MCF 10A (cell line): ENCODE data around the gene LHFPL2. TPM values are rescaled to one million over a fixed set of nuclear protein-coding genes. Genes with fewer than 3 reads are reported as not detected.

ENCODE experiments used
- BruUV-seq: library from RNA; stranded (reverse); fragments of 400-500 nt; replicated peaks from 2 replicates; lab custom pipeline; 2021; lab: Mats Ljungman, UMichigan
- CTCF ChIA-PET: fragments of 300-600 bp; sonication (Branson Sonifier 250); formaldehyde crosslinking; extraction: SDS; loops from one replicate; lab custom pipeline; 2021; ENCODE audit warnings: antibody characterized with exemption, inconsistent platforms; lab: Yijun Ruan, JAX
- POLR2A ChIA-PET: fragments of 300-600, 350-650 bp; sonication (Branson Sonifier 250); formaldehyde crosslinking; extraction: SDS; loops from one replicate; lab custom pipeline; 2020; ENCODE audit warnings: antibody characterized with exemption, inconsistent platforms; lab: Yijun Ruan, JAX
- DNase-seq: peaks from one replicate; pipeline ENCODE4 v3.0.0-alpha.2; 2018; ENCODE audit not compliant: unreplicated experiment
- H3K27ac Mint-ChIP-seq: one replicate; pipeline ENCODE4 v1.8.0; 2022; ENCODE audit warnings: mild to moderate bottlenecking, low read depth, mixed read lengths; ENCODE audit not compliant: unreplicated experiment
- H3K27me3 Mint-ChIP-seq: one replicate; pipeline ENCODE4 v1.8.0; 2022; ENCODE audit warnings: mixed read lengths; ENCODE audit not compliant: insufficient read depth, unreplicated experiment
- H3K36me3 Mint-ChIP-seq: one replicate; pipeline ENCODE4 v1.8.0; 2022; ENCODE audit warnings: mild to moderate bottlenecking, moderate library complexity, mixed read lengths; ENCODE audit not compliant: insufficient read depth, unreplicated experiment
- H3K4me1 Mint-ChIP-seq: one replicate; pipeline ENCODE4 v1.8.0; 2022; ENCODE audit warnings: mixed read lengths; ENCODE audit not compliant: insufficient read depth, unreplicated experiment
- H3K4me3 Mint-ChIP-seq: one replicate; pipeline ENCODE4 v1.8.0; 2022; ENCODE audit warnings: mild to moderate bottlenecking, moderate library complexity, mixed read lengths; ENCODE audit not compliant: unreplicated experiment
- H3K9me3 Mint-ChIP-seq: one replicate; pipeline ENCODE4 v1.8.0; 2022; ENCODE audit warnings: mixed read lengths; ENCODE audit not compliant: unreplicated experiment
- intact Hi-C: fragments of 100-400 bp; cut with micrococcal nuclease; formaldehyde crosslinking; loops from 2 replicates; pipeline ENCODE4 v1.14.1; 2022
- total RNA-seq: library from RNA; stranded (reverse); gene quantifications from 2 replicates; pipeline ENCODE4 v1.2.3, GENCODE V29; 2022
- TF ChIP-seq, protein P1 (sequence below): fragments of 200-600 bp; IDR thresholded peaks from one replicate; pipeline ENCODE4 v1.8.0; 2022; ENCODE audit warnings: antibody characterized with exemption, mild to moderate bottlenecking; ENCODE audit not compliant: unreplicated experiment

Gene LHFPL2
- total RNA-seq, 1 experiment from 2014 or later: 45.9 TPM

- TF ChIP-seq, protein P1, sequence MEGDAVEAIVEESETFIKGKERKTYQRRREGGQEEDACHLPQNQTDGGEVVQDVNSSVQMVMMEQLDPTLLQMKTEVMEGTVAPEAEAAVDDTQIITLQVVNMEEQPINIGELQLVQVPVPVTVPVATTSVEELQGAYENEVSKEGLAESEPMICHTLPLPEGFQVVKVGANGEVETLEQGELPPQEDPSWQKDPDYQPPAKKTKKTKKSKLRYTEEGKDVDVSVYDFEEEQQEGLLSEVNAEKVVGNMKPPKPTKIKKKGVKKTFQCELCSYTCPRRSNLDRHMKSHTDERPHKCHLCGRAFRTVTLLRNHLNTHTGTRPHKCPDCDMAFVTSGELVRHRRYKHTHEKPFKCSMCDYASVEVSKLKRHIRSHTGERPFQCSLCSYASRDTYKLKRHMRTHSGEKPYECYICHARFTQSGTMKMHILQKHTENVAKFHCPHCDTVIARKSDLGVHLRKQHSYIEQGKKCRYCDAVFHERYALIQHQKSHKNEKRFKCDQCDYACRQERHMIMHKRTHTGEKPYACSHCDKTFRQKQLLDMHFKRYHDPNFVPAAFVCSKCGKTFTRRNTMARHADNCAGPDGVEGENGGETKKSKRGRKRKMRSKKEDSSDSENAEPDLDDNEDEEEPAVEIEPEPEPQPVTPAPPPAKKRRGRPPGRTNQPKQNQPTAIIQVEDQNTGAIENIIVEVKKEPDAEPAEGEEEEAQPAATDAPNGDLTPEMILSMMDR: no peak
- CTCF ChIA-PET: interaction anchor here (0.5 to 1.4 kb wide), 12 partner anchors 9 to 460 kb away, joined by 3 to 6 read pairs (median 3); partner anchors contain the start of gene AP3B1
- DNase-seq: peak; percentile 98
- peaks cover 20% of the 10 kb centered on the region for H3K36me3 Mint-ChIP-seq
- intact Hi-C loops: loop anchor here (2.0 kb wide), 1 partner anchor 24 kb away; no protein-coding TSS in a partner anchor
- H3K27me3 Mint-ChIP-seq: no peaks in the 10 kb centered on the region
- BruUV-seq: no TSS peak
- peak overlapping the region; percentile 3 for H3K4me3 Mint-ChIP-seq
- POLR2A ChIA-PET: interaction anchor here (0.5 to 1.7 kb wide), 15 partner anchors 10 to 460 kb away, joined by 3 to 18 read pairs (median 5); no protein-coding TSS in a partner anchor
- H3K27ac Mint-ChIP-seq: peak overlapping the region; percentile 96
- peaks cover 41% of the 10 kb centered on the region for H3K4me1 Mint-ChIP-seq
- no peaks in the 10 kb centered on the region for H3K9me3 Mint-ChIP-seq
Observed at GRCh38 chr5:78504704-78505677, 143.6 kb downstream of the LHFPL2 start.

DNA sequence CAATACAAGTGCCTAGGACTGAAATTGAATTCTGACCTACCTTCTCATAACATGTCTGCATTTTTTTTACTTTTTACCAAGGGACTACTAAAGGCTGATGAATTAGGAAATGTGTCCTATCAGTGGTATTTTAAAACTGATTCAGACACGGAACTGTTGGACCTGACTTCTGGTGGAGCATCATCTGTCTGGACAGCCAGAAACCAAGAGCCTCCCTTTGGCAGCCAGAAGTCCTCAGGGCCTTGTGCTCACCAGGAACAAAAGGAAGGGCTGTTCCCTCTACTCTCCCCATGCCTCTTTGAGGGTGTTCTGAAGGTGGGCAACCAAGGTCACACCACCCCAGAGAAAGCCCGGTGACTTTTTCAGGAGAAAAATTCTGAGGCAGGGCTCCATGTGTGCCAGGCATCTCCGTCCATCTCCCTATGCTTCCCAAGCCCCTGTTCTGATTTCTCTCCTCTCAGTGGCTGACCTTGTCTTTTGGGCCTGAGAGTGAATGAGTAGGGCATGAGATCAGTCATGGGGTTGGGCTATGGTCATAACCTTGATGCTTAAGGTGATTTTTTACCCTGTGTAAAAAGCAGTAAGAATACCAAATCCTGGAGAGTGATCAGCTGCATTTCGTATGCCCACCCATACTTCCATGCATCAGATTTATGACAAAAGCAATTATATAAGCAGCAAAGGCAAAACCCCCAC, 144.5 kb downstream of the LHFPL2 start:
- Mint-ChIP-seq H3K27ac (peak overlapping the region; percentile 96), H3K36me3 (peaks cover 16% of the 10 kb centered on the region), H3K4me1 (peaks cover 44% of the 10 kb centered on the region), H3K4me3 (peak overlapping the region; percentile 3), H3K27me3 (no peaks in the 10 kb centered on the region), H3K9me3 (no peaks in the 10 kb centered on the region)
- intact Hi-C loops: loop anchor here (2.0 kb wide), 1 partner anchor 25 kb away; no protein-coding TSS in a partner anchor
- BruUV-seq: no TSS peak
- CTCF ChIA-PET: interaction anchor here (0.5 to 1.4 kb wide), 6 partner anchors 13 to 461 kb away, joined by 3 to 6 read pairs (median 4); partner anchors contain the start of gene AP3B1
- POLR2A ChIA-PET: interaction anchor here (0.5 to 1.7 kb wide), 11 partner anchors 13 to 461 kb away, joined by 3 to 18 read pairs (median 5); no protein-coding TSS in a partner anchor
- TF ChIP-seq, protein P1: no peak
- no peak for DNase-seq

- intact Hi-C loops: no loop called here
- CTCF ChIA-PET: interaction anchor here (0.7 to 1.5 kb wide), 2 partner anchors 34 to 1556 kb away, joined by 3 to 6 read pairs; no protein-coding TSS in a partner anchor
- POLR2A ChIA-PET: interaction anchor here (0.8 to 1.6 kb wide), 5 partner anchors 10 to 114 kb away, joined by 3 to 5 read pairs (median 3); no protein-coding TSS in a partner anchor
- Mint-ChIP-seq H3K4me1 (peaks cover 46% of the 10 kb centered on the region), H3K27me3 (no peaks in the 10 kb centered on the region), H3K4me3 (no peak overlapping the region), H3K9me3 (no peaks in the 10 kb centered on the region), H3K27ac (peak overlapping the region; percentile 20), H3K36me3 (peaks cover 7% of the 10 kb centered on the region)
- no peak for DNase-seq
- no TSS peak for BruUV-seq
- TF ChIP-seq, protein P1: no peak
Observed at GRCh38 chr5:78501411-78502352, 146.9 kb downstream of the LHFPL2 start.
